Liver (tissue), 9 donors: Measurements from ENCODE around the gene BBS4. TPM values are rescaled to one million over a fixed set of nuclear protein-coding genes. Genes with fewer than 3 reads are reported as not detected.
"Not testable (repeated sequence)": the region's sequence is repeated elsewhere in the genome, so short reads cannot be mapped to it uniquely, and the experiment has no call there.

Experiments
- DNase-seq: peaks from one replicate; pipeline ENCODE4 v3.0.0-alpha.2; 2017; ENCODE audit warnings: low spot score
- H3K27ac ChIP-seq, 2 donors: one replicate each; pipeline ENCODE4 v1.7.0; 2013; ENCODE audit warnings: inconsistent platforms in 2 of 2, low read length in 2 of 2, control low read depth in 1 of 2, low read depth in 1 of 2, mild to moderate bottlenecking in 1 of 2
- H3K27me3 ChIP-seq, 4 donors: one replicate each; pipeline versions ENCODE4 v1.6.1 to v1.7.0; 2013; ENCODE audit warnings: low read length in 3 of 4, inconsistent platforms in 1 of 4, mild to moderate bottlenecking in 1 of 4, moderate library complexity in 1 of 4; ENCODE audit not compliant: control insufficient read depth in 4 of 4, insufficient read depth in 4 of 4
- H3K36me3 ChIP-seq, 4 donors: one replicate each; pipeline versions ENCODE4 v1.6.1 to v1.7.0; 2013; ENCODE audit warnings: low read length in 3 of 4, mild to moderate bottlenecking in 3 of 4, low read depth in 1 of 4, moderate library complexity in 1 of 4; ENCODE audit not compliant: control insufficient read depth in 4 of 4, insufficient read depth in 3 of 4
- H3K4me1 ChIP-seq, 4 donors: one replicate each; pipeline versions ENCODE4 v1.6.1 to v1.7.0; 2013; ENCODE audit warnings: low read length in 3 of 4, mild to moderate bottlenecking in 3 of 4, moderate library complexity in 1 of 4; ENCODE audit not compliant: control insufficient read depth in 4 of 4, insufficient read depth in 4 of 4
- H3K4me3 ChIP-seq, 3 donors: one replicate each; pipeline versions ENCODE4 v1.6.1 to v1.7.0; 2013; ENCODE audit warnings: low read length in 3 of 3, control low read depth in 1 of 3, low read depth in 1 of 3, mild to moderate bottlenecking in 1 of 3
- H3K9ac ChIP-seq, 2 donors: one replicate each; pipeline ENCODE4 v1.7.0; 2013; ENCODE audit warnings: low read length in 2 of 2, mild to moderate bottlenecking in 2 of 2, moderate library complexity in 2 of 2, control low read depth in 1 of 2, low read depth in 1 of 2
- H3K9me3 ChIP-seq, 4 donors: one replicate each; pipeline versions ENCODE4 v1.6.1 to v1.7.0; 2013; ENCODE audit warnings: low read length in 3 of 4; ENCODE audit not compliant: control insufficient read depth in 4 of 4
- EGR1 ChIP-seq, 2 donors: IDR thresholded peaks; 2 replicates each; pipeline ENCODE4 v1.6.1; 2016 to 2018; ENCODE audit warnings: antibody characterized with exemption in 2 of 2, low read depth in 2 of 2
- FOXA1 ChIP-seq: IDR thresholded peaks from 2 replicates; pipeline ENCODE4 v1.6.1; 2016; ENCODE audit warnings: antibody characterized with exemption
- FOXA2 ChIP-seq: IDR thresholded peaks from 2 replicates; pipeline ENCODE4 v1.6.1; 2016; ENCODE audit warnings: antibody characterized with exemption
- GABPA ChIP-seq, 2 donors: IDR thresholded peaks in 1 of 2; conservative IDR thresholded peaks in 1 of 2; 2 replicates each; pipeline ENCODE4 v1.6.1; 2016; ENCODE audit warnings: antibody characterized with exemption in 2 of 2, mild to moderate bottlenecking in 1 of 2, moderate library complexity in 1 of 2
- HNF4A ChIP-seq, 2 donors: conservative IDR thresholded peaks; 2 replicates each; pipeline ENCODE4 v1.6.1; 2016; ENCODE audit warnings: antibody characterized with exemption in 2 of 2, mild to moderate bottlenecking in 2 of 2
- JUND ChIP-seq, 2 donors: IDR thresholded peaks; 2 replicates each; pipeline ENCODE4 v1.6.1; 2016; ENCODE audit warnings: antibody characterized with exemption in 2 of 2
- NR2F2 ChIP-seq: IDR thresholded peaks from 2 replicates; pipeline ENCODE4 v1.6.1; 2016; ENCODE audit warnings: antibody characterized with exemption
- RXRA ChIP-seq, 2 donors: IDR thresholded peaks; 2 replicates each; pipeline ENCODE4 v1.6.1; 2017 to 2018; ENCODE audit warnings: antibody characterized with exemption in 2 of 2, mild to moderate bottlenecking in 1 of 2
- TAF1 ChIP-seq: conservative IDR thresholded peaks from 2 replicates; pipeline ENCODE4 v1.6.1; 2016; ENCODE audit warnings: antibody characterized with exemption, mild to moderate bottlenecking
- WGBS: extraction: QIAGEN DNeasy Blood & Tissue Kit; methylation state at CpG from one replicate; pipeline ENCODE4 v1.1.7; 2013; 5-methylcytosine and 5-hydroxymethylcytosine counted together
- polyA plus RNA-seq, 2 donors: library from polyadenylated mRNA; stranded (reverse) in 1 of 2; unstranded in 1 of 2; fragments of 200-250 nt in 1 of 2; fragments of >200 nt in 1 of 2; fragmentation: Nextera tagmentation in 1 of 2; extraction: Ambion mirVana in 1 of 2; gene quantifications; one replicate each; pipeline versions ENCODE4 v1.2.1 to v1.2.3, GENCODE V29; 2013 to 2015
- total RNA-seq, 2 donors: library from RNA; depleted of rRNA; stranded (reverse); fragments of >200 nt; gene quantifications; one replicate each; pipeline ENCODE4 v1.2.3, GENCODE V29; 2014
- TF ChIP-seq, protein P1 (sequence below): IDR thresholded peaks from 2 replicates; pipeline ENCODE4 v1.6.1; 2016; ENCODE audit warnings: antibody characterized with exemption, mild to moderate bottlenecking
- TF ChIP-seq, protein P2 (sequence below): fragments of 150-350 bp; IDR thresholded peaks from 2 replicates; pipeline ENCODE4 v1.5.1; 2017; ENCODE audit warnings: improper control_type of control experiment, low read depth, low read length; ENCODE audit not compliant: missing input control
- TF ChIP-seq, protein P3 (sequence below): IDR thresholded peaks from 2 replicates; pipeline ENCODE4 v1.6.1; 2016; ENCODE audit warnings: antibody characterized with exemption
- TF ChIP-seq, protein P4 (sequence below): IDR thresholded peaks from 2 replicates; pipeline ENCODE4 v1.6.1; 2016; ENCODE audit warnings: antibody characterized with exemption
- donor health status: healthy.
- donor health status: healthy.
- donor health status: healthy.
- donor health status: healthy.
- donor health status: healthy.

The BBS4 gene
- total and polyA plus RNA-seq, 4 donors, result 4.8 to 16.0 (median 8.3) TPM

DNA sequence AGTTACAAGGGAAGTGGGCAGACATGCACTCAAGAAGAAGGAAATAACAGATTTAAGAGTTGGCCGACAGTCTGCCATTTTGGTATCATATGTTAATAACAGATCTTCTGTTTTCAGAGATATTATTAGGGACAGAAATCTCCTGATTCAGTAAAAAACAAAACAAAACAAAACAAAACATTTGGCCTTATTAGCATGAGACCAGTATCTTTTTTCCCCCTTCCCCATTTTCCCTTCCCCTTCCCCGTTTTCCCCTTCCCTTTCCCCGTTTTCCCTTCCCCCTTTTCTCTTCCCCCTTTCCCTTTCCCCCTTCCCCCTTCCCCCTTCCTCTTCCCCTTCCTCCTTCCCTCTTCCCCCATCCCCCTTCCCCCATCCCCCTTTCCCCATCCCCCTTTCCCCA lies 39.4 kb downstream of the BBS4 start:
- no peaks in the 10 kb centered on the region for H3K27me3 ChIP-seq
- no peak overlapping the region for H3K4me3 ChIP-seq
- H3K9me3 ChIP-seq, result no peaks in the 10 kb centered on the region
- no peak for DNase-seq
- peaks cover 3 to 15% (median 7%) of the 10 kb centered on the region in 4 donors for H3K4me1 ChIP-seq
- no peak overlapping the region for H3K9ac ChIP-seq
- peaks cover 0 to 3% (median under 1%) of the 10 kb centered on the region in 4 donors for H3K36me3 ChIP-seq
- 87% methylated on average over 3 of the region's 3 CpGs for WGBS
- no peak overlapping the region for H3K27ac ChIP-seq
- TF ChIP-seq JUND (IDR thresholded peaks at IDR 0.05), result no peak
- TF ChIP-seq, protein P1, sequence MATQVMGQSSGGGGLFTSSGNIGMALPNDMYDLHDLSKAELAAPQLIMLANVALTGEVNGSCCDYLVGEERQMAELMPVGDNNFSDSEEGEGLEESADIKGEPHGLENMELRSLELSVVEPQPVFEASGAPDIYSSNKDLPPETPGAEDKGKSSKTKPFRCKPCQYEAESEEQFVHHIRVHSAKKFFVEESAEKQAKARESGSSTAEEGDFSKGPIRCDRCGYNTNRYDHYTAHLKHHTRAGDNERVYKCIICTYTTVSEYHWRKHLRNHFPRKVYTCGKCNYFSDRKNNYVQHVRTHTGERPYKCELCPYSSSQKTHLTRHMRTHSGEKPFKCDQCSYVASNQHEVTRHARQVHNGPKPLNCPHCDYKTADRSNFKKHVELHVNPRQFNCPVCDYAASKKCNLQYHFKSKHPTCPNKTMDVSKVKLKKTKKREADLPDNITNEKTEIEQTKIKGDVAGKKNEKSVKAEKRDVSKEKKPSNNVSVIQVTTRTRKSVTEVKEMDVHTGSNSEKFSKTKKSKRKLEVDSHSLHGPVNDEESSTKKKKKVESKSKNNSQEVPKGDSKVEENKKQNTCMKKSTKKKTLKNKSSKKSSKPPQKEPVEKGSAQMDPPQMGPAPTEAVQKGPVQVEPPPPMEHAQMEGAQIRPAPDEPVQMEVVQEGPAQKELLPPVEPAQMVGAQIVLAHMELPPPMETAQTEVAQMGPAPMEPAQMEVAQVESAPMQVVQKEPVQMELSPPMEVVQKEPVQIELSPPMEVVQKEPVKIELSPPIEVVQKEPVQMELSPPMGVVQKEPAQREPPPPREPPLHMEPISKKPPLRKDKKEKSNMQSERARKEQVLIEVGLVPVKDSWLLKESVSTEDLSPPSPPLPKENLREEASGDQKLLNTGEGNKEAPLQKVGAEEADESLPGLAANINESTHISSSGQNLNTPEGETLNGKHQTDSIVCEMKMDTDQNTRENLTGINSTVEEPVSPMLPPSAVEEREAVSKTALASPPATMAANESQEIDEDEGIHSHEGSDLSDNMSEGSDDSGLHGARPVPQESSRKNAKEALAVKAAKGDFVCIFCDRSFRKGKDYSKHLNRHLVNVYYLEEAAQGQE, result no peak
- TF ChIP-seq GABPA (IDR thresholded peaks at IDR 0.05 in 1 of 2, conservative IDR thresholded peaks at IDR 0.05 in 1 of 2), result no peak
- TF ChIP-seq TAF1, result no peak
- TF ChIP-seq, protein P2, sequence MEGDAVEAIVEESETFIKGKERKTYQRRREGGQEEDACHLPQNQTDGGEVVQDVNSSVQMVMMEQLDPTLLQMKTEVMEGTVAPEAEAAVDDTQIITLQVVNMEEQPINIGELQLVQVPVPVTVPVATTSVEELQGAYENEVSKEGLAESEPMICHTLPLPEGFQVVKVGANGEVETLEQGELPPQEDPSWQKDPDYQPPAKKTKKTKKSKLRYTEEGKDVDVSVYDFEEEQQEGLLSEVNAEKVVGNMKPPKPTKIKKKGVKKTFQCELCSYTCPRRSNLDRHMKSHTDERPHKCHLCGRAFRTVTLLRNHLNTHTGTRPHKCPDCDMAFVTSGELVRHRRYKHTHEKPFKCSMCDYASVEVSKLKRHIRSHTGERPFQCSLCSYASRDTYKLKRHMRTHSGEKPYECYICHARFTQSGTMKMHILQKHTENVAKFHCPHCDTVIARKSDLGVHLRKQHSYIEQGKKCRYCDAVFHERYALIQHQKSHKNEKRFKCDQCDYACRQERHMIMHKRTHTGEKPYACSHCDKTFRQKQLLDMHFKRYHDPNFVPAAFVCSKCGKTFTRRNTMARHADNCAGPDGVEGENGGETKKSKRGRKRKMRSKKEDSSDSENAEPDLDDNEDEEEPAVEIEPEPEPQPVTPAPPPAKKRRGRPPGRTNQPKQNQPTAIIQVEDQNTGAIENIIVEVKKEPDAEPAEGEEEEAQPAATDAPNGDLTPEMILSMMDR, result no peak
- no peak for TF ChIP-seq HNF4A (conservative IDR thresholded peaks at IDR 0.05)
- no peak for TF ChIP-seq EGR1 (IDR thresholded peaks at IDR 0.05; ENCODE audit: low read depth in 2 of 2)
- TF ChIP-seq FOXA2, result no peak
- no peak for TF ChIP-seq FOXA1
- TF ChIP-seq, protein P3, sequence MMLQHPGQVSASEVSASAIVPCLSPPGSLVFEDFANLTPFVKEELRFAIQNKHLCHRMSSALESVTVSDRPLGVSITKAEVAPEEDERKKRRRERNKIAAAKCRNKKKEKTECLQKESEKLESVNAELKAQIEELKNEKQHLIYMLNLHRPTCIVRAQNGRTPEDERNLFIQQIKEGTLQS, result no peak
- TF ChIP-seq RXRA (IDR thresholded peaks at IDR 0.05), result no peak
- TF ChIP-seq, protein P4, sequence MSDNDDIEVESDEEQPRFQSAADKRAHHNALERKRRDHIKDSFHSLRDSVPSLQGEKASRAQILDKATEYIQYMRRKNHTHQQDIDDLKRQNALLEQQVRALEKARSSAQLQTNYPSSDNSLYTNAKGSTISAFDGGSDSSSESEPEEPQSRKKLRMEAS, result no peak
- no peak for TF ChIP-seq NR2F2

DNA sequence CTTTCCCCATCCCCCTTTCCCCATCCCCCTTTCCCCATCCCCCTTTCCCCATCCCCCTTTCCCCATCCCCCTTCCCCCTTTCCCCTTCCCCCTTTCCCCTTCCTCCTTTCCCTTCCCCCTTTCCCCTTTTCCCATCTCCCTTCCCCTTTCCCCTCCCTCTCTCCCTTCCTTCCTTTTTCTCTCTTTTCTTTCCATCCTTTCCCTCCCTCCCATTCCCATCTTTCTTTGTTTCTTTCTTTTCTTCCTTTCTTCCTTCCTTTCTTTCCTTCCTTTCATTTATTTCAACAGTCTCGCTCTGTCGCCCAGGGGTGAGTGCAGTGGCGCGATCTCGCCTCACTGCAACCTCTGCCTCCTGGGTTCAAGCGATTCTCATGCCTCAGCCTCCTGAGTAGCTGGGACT lies 39.8 kb downstream of the BBS4 start:
- peaks cover 3 to 15% (median 7%) of the 10 kb centered on the region in 4 donors for H3K4me1 ChIP-seq
- not testable (repeated sequence) for H3K27ac ChIP-seq
- 98% methylated on average over 6 of the region's 6 CpGs for WGBS

DNA sequence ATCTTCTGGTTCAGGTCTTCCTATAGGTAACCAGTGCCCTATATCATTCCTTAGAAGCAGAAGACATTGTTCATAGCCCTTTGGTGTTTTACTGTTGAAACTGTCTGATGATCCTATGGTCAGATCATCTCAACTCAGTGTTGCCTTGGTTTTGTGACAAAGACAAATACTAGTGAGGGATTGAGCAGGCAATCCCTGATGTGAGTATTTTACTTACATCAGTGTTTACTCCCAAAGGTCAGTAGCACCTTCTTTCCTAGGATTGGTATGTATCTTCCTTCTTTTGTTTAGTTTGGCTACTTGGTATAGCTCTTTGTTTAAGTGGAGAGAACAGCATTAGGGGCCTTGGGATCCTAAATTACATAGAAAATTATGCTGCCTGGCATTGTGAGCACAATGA lies 41.1 kb downstream of the BBS4 start:
- peak; percentile 15 to 30 for TF ChIP-seq HNF4A (conservative IDR thresholded peaks at IDR 0.05)
- TF ChIP-seq RXRA (IDR thresholded peaks at IDR 0.05), result peak in 1 of 2 donors; percentile 21
- no peak for TF ChIP-seq FOXA2
- DNase-seq, result no peak
- H3K27ac ChIP-seq, result no peak overlapping the region
- peaks cover 3 to 15% (median 7%) of the 10 kb centered on the region in 4 donors for H3K4me1 ChIP-seq
- no peaks in the 10 kb centered on the region for H3K9me3 ChIP-seq
- no peaks in the 10 kb centered on the region for H3K27me3 ChIP-seq
- H3K4me3 ChIP-seq, result no peak overlapping the region
- H3K36me3 ChIP-seq, result peaks cover 0 to 14% (median 8%) of the 10 kb centered on the region in 4 donors
- H3K9ac ChIP-seq, result peak overlapping the region in 1 of 2 donors; percentile 31

More for the DNA sequence above, 39.8 kb downstream of the BBS4 start:
- H3K9ac ChIP-seq, H3K36me3 ChIP-seq, H3K4me3 ChIP-seq, DNase-seq, H3K9me3 ChIP-seq, H3K27me3 ChIP-seq: not testable (repeated sequence)

DNA sequence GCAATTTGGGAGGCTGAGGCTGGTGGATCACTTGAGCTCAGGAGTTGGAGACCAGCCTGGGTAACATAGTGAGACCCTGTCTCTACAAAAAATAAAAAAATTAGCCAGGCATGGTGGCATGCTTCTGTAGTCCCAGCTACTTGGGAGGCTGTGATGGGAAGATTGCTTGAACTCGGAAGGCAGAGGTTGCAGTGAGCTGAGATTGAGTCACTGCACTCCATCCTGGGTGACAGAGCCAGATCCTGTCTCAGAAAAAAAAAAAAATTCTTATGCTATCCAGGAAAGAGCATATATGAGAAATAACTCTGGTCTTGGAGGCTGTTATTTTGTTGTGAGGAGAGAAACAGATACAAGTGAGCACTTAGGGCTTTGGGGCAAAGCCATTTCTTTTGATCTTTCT lies 42.2 kb downstream of the BBS4 start:
- not testable (repeated sequence) for DNase-seq, H3K4me3 ChIP-seq, H3K9ac ChIP-seq, H3K9me3 ChIP-seq, H3K27ac ChIP-seq, H3K27me3 ChIP-seq
- 87% methylated on average over 1 of the region's 1 CpG for WGBS
- Histone ChIP-seq H3K36me3 (peaks cover 0 to 14% (median 9%) of the 10 kb centered on the region in 4 donors), H3K4me1 (peaks cover 3 to 15% (median 7%) of the 10 kb centered on the region in 4 donors)
